DND-41 (cell line): ENCODE data around the gene BLTP2.

Experiments
- CTCF ChIP-seq: IDR thresholded peaks from 2 replicates; pipeline ENCODE4 v1.5.1; 2012; ENCODE audit warnings: borderline replicate concordance, low read length, moderate library complexity, mild to moderate bottlenecking; ENCODE audit not compliant: poor library complexity, severe bottlenecking; ENCODE audit errors: extremely low read depth
- EZH2 ChIP-seq: IDR thresholded peaks from 3 replicates; pipeline ENCODE4 v1.6.1; 2012; ENCODE audit warnings: borderline replicate concordance, low read depth, mild to moderate bottlenecking, moderate library complexity, low read length, inconsistent platforms; ENCODE audit not compliant: severe bottlenecking

GRCh38 chr17:28598389-28598788, 46.6 kb downstream of the BLTP2 start:
- TF ChIP-seq CTCF (no peak), EZH2 (no peak)
